GM12878 (cell line): ENCODE results near the gene NAP1L5. TPM values are rescaled to one million over a fixed set of nuclear protein-coding genes. Genes with fewer than 3 reads are reported as not detected.

Experiments used
- ATAC-seq: fragments of 200-7000 bp; cut with Tn5 transposase; 3 replicates; pipeline ENCODE4 v1.9.1; 2020; ENCODE audit warnings: mild to moderate bottlenecking, moderate library complexity
- BruUV-seq: library from RNA; stranded (reverse); fragments of 400-500 nt; replicated peaks from 2 replicates; lab custom pipeline; 2021; lab: Mats Ljungman, UMichigan
- CTCF ChIA-PET: fragments of 300-600 bp; sonication (Branson Sonifier 250); formaldehyde crosslinking; extraction: SDS; loops from one replicate; lab custom pipeline; 2021; ENCODE audit warnings: inconsistent platforms; lab: Yijun Ruan, JAX
- POLR2A ChIA-PET: fragments of 350-600 bp; formaldehyde crosslinking; extraction: SDS; loops from one replicate; lab custom pipeline; 2021; ENCODE audit warnings: inconsistent platforms; lab: Charles Lee
- RAD21 ChIA-PET: fragments of 300-600 bp; sonication (Branson Sonifier 250); formaldehyde crosslinking; loops from one replicate; lab custom pipeline; 2023; ENCODE audit warnings: antibody characterized with exemption; ENCODE audit not compliant: unreplicated experiment; lab: Charles Lee
- SMC1A ChIA-PET: fragments of 300-600 bp; sonication (Branson Sonifier 250); formaldehyde crosslinking; loops from one replicate; lab custom pipeline; 2023; ENCODE audit not compliant: unreplicated experiment, uncharacterized antibody; lab: Charles Lee
- DNase-seq: peaks from one replicate; pipeline ENCODE4 v3.0.0-alpha.2; 2011; ENCODE audit warnings: low read depth, low spot score
- FAIRE-seq: peaks from 3 replicates; lab custom pipeline; 2011; peaks lifted over from hg19 to GRCh38; lab: Jason Lieb, UNC
- H2AFZ ChIP-seq: 2 replicates; pipeline ENCODE4 v1.6.0; 2011; ENCODE audit warnings: low read depth, low read length, control low read depth; ENCODE audit not compliant: control insufficient read depth
- H3K27ac ChIP-seq: 2 replicates; pipeline ENCODE4 v1.5.1; 2011; ENCODE audit warnings: control low read depth; ENCODE audit not compliant: control insufficient read depth, insufficient read depth
- H3K27me3 ChIP-seq, 2 experiments: replicated peaks in 1 of 2; 2 replicates each; pipeline versions ENCODE4 v1.6.0 to v1.6.1; 2011; ENCODE audit warnings: low read length in 1 of 2; ENCODE audit not compliant: control insufficient read depth in 2 of 2, insufficient read depth in 2 of 2
- H3K36me3 ChIP-seq, 2 experiments: 2 replicates each; pipeline ENCODE4 v1.5.1; 2011; ENCODE audit warnings: low read length in 1 of 2; ENCODE audit not compliant: control insufficient read depth in 2 of 2, insufficient read depth in 2 of 2
- H3K4me1 ChIP-seq: 2 replicates; pipeline ENCODE4 v1.6.1; 2011; ENCODE audit warnings: mild to moderate bottlenecking, low read length, moderate library complexity, mixed read lengths; ENCODE audit not compliant: control insufficient read depth, insufficient read depth
- H3K4me2 ChIP-seq: 2 replicates; pipeline ENCODE4 v1.6.0; 2011; ENCODE audit warnings: control low read depth; ENCODE audit not compliant: control insufficient read depth, insufficient read depth
- H3K4me3 ChIP-seq: fragments of 200-600 bp; sonication (generic); 2 replicates; pipeline ENCODE4 v1.5.1; 2016
- H3K79me2 ChIP-seq: 2 replicates; pipeline ENCODE4 v1.6.0; 2011; ENCODE audit warnings: low read length; ENCODE audit not compliant: control insufficient read depth, insufficient read depth
- H3K9ac ChIP-seq: 2 replicates; pipeline ENCODE4 v1.8.0; 2011; ENCODE audit warnings: low read length, control low read depth, mixed read lengths; ENCODE audit not compliant: control insufficient read depth, insufficient read depth
- H3K9me3 ChIP-seq: replicated peaks from 3 replicates; pipeline ENCODE4 v1.5.1; 2011; ENCODE audit warnings: mild to moderate bottlenecking, low read length; ENCODE audit not compliant: control insufficient read depth, insufficient read depth
- H4K20me1 ChIP-seq: 2 replicates; pipeline ENCODE4 v1.6.0; 2011; ENCODE audit not compliant: control insufficient read depth, insufficient read depth
- BACH1 ChIP-seq: fragments of 450-650 bp; IDR thresholded peaks from 2 replicates; pipeline ENCODE4 v1.6.1; 2017; ENCODE audit warnings: mild to moderate bottlenecking, borderline replicate concordance
- BRCA1 ChIP-seq: IDR thresholded peaks from 2 replicates; pipeline ENCODE4 v1.6.1; 2011; ENCODE audit warnings: low read depth, low read length, improper control_type of control experiment
- CBFB ChIP-seq: IDR thresholded peaks from 2 replicates; pipeline ENCODE4 v1.6.1; 2016; ENCODE audit warnings: antibody characterized with exemption, low read depth
- CBX5 ChIP-seq: sonication (generic); IDR thresholded peaks from 2 replicates; pipeline ENCODE4 v1.6.1; 2016; ENCODE audit warnings: low read depth, moderate library complexity, mild to moderate bottlenecking, inconsistent platforms
- CUX1 ChIP-seq: IDR thresholded peaks from 2 replicates; pipeline ENCODE4 v1.6.1; 2012; ENCODE audit warnings: improper control_type of control experiment, low read depth, low read length; ENCODE audit not compliant: insufficient replicate concordance
- EZH2 ChIP-seq: IDR thresholded peaks from 2 replicates; pipeline ENCODE4 v1.6.1; 2012; ENCODE audit warnings: low read depth, mild to moderate bottlenecking, control low read depth, inconsistent platforms, low read length, borderline replicate concordance; ENCODE audit not compliant: control insufficient read depth
- MYC ChIP-seq: IDR thresholded peaks from 2 replicates; pipeline ENCODE4 v1.6.1; 2011; ENCODE audit warnings: mild to moderate bottlenecking, low read length, moderate library complexity, inconsistent platforms; ENCODE audit not compliant: insufficient read depth, insufficient replicate concordance, insufficient read length, severe bottlenecking
- POLR2A ChIP-seq: IDR thresholded peaks from 2 replicates; pipeline ENCODE4 v1.6.1; 2011; ENCODE audit warnings: low read depth, mild to moderate bottlenecking, low read length
- ZBTB11 ChIP-seq: fragments of 450-650 bp; formaldehyde crosslinking; IDR thresholded peaks from 2 replicates; pipeline ENCODE4 v1.5.0; 2022; ENCODE audit warnings: mild to moderate bottlenecking, missing genetic modification characterization
- ZZZ3 ChIP-seq: IDR thresholded peaks from 2 replicates; pipeline ENCODE4 v1.6.1; 2011; ENCODE audit warnings: low read depth; ENCODE audit not compliant: control insufficient read depth, insufficient read length
- WGBS: methylation state at CpG from one replicate; pipeline ENCODE4 v1.1.6; 2016; ENCODE audit warnings: low lambda C conversion rate; ENCODE audit not compliant: insufficient replicate concordance, insufficient coverage; ENCODE audit errors: missing lambda C conversion rate; 5-methylcytosine and 5-hydroxymethylcytosine counted together
- in situ Hi-C: fragments of 300-500 bp; cut with MboI; formaldehyde crosslinking; loops from 9 replicates; pipeline ENCODE4 v1.14.3; 2018; ENCODE audit warnings: mixed read lengths
- intact Hi-C: fragments of 100-400 bp; cut with micrococcal nuclease; formaldehyde crosslinking; loops from one replicate; pipeline ENCODE4 v1.14.2; 2022; ENCODE audit not compliant: unreplicated experiment
- polyA plus RNA-seq, 11 experiments: library from polyadenylated mRNA; depleted of rRNA in 4 of 11; unstranded in 6 of 11; stranded (reverse) in 5 of 11; fragments of >200 nt; fragmentation: Nextera tagmentation in 4 of 11; fragmentation: Illumina TruSeq in 1 of 11; extraction: Ambion mirVana in 4 of 11; extraction: Trizol in 1 of 11; gene quantifications; 1 replicate in 1 of 11; 2 replicates in 10 of 11; pipeline versions ENCODE4 v1.2.1 to v1.2.3, GENCODE V29; 2011 to 2016; ENCODE audit warnings: inconsistent platforms in 2 of 11, missing spikeins in 2 of 11, low read depth in 1 of 11
- total RNA-seq, 4 experiments: library from RNA; depleted of rRNA in 3 of 4; stranded (reverse); fragments of >200 nt in 3 of 4; fragmentation: Illumina TruSeq in 1 of 4; extraction: Trizol in 1 of 4; gene quantifications; 2 replicates each; pipeline versions ENCODE4 v1.2.1 to v1.2.3, GENCODE V29; 2013 to 2021

Gene NAP1L5
- total and polyA plus RNA-seq, 10 of the 15 experiments (the other 5 are each of a cell fraction or from before 2014, with no cell fraction given) = 2.1 to 5.3 (median 3.7) TPM

GRCh38 chr4:88737307-88737941 lies 39.8 kb upstream of the NAP1L5 start (continued):
- no peak for TF ChIP-seq BRCA1
- no peak for TF ChIP-seq CBFB
- TF ChIP-seq ZZZ3 = no peak

- in situ Hi-C loops = no loop called here
- ATAC-seq (no peak), DNase-seq (no peak), FAIRE-seq (no peak)
- Histone ChIP-seq H3K27ac (no peak overlapping the region), H4K20me1 (no peaks in the 10 kb centered on the region), H3K79me2 (no peaks in the 10 kb centered on the region), H3K4me3 (no peak overlapping the region), H3K27me3 (no peaks in the 10 kb centered on the region), H2AFZ (no peak overlapping the region), H3K36me3 (no peaks in the 10 kb centered on the region), H3K4me2 (no peak overlapping the region), H3K9ac (no peak overlapping the region), H3K4me1 (no peaks in the 10 kb centered on the region), H3K9me3 (no peaks in the 10 kb centered on the region)
- intact Hi-C loops = no loop called here
- RAD21 ChIA-PET = interaction anchor here (1.3 kb wide), 1 partner anchor 197 kb away, joined by 5 read pairs; no protein-coding TSS in a partner anchor
- WGBS = 29% methylated on average over 3 of the region's 3 CpGs
- POLR2A ChIA-PET = no interaction called here
- no TSS peak for BruUV-seq
- SMC1A ChIA-PET = interaction anchor here (1.2 to 2.1 kb wide), 3 partner anchors 11 to 46 kb away, joined by 3 to 6 read pairs (median 4); no protein-coding TSS in a partner anchor
- CTCF ChIA-PET = interaction anchor here (0.7 to 1.4 kb wide), 6 partner anchors 12 to 58 kb away, joined by 3 to 4 read pairs (median 3); no protein-coding TSS in a partner anchor
- TF ChIP-seq MYC = no peak
- TF ChIP-seq BACH1 = no peak
- no peak for TF ChIP-seq ZBTB11
- no peak for TF ChIP-seq CUX1
- TF ChIP-seq POLR2A = no peak
- TF ChIP-seq CBX5 = no peak
- TF ChIP-seq EZH2 = no peak
Measured at GRCh38 chr4:88736264-88736663, 38.6 kb upstream of the NAP1L5 start.
